DND-41 (cell line): Measurements from ENCODE around the gene ZMYND15.

Experiments
- ATAC-seq: fragments of 200-7000 bp; cut with Tn5 transposase; 3 replicates; pipeline ENCODE4 v1.9.1; 2021; ENCODE audit warnings: low read depth; ENCODE audit not compliant: insufficient read depth
- DNase-seq: peaks from one replicate; pipeline ENCODE4 v3.0.0-alpha.2; 2020
- H2AFZ ChIP-seq: 2 replicates; pipeline ENCODE4 v1.6.0; 2012; ENCODE audit warnings: low read depth, low read length
- H3K27ac ChIP-seq: 2 replicates; pipeline ENCODE4 v1.5.1; 2012; ENCODE audit warnings: low read length, inconsistent platforms
- H3K27me3 ChIP-seq: fragments of 200-600 bp; sonication (generic); 2 replicates; pipeline ENCODE4 v1.6.0; 2012; ENCODE audit warnings: low read length, mild to moderate bottlenecking, inconsistent platforms; ENCODE audit not compliant: insufficient read depth, poor library complexity
- H3K36me3 ChIP-seq: 2 replicates; pipeline ENCODE4 v1.5.1; 2012; ENCODE audit warnings: low read length, inconsistent platforms; ENCODE audit not compliant: insufficient read depth
- H3K4me1 ChIP-seq: 2 replicates; pipeline ENCODE4 v1.5.1; 2012; ENCODE audit warnings: mild to moderate bottlenecking, low read length; ENCODE audit not compliant: insufficient read depth
- H3K4me2 ChIP-seq: 2 replicates; pipeline ENCODE4 v1.6.0; 2012; ENCODE audit warnings: mild to moderate bottlenecking, moderate library complexity, low read length, inconsistent platforms; ENCODE audit not compliant: insufficient read depth
- H3K4me3 ChIP-seq, 2 experiments: fragments of 200-600 bp in 1 of 2; shearing (Covaris generic) in 1 of 2; 2 replicates each; pipeline ENCODE4 v1.5.1; 2012 to 2016; ENCODE audit warnings: inconsistent platforms in 2 of 2, low read length in 2 of 2, mild to moderate bottlenecking in 2 of 2, low read depth in 1 of 2, moderate library complexity in 1 of 2
- H3K79me2 ChIP-seq: 2 replicates; pipeline ENCODE4 v1.6.0; 2012; ENCODE audit warnings: low read length, inconsistent platforms; ENCODE audit not compliant: insufficient read depth
- H3K9ac ChIP-seq: 2 replicates; pipeline ENCODE4 v1.6.0; 2012; ENCODE audit warnings: low read depth, mild to moderate bottlenecking, inconsistent platforms, low read length, moderate library complexity
- H3K9me3 ChIP-seq: 2 replicates; pipeline ENCODE4 v1.5.1; 2012; ENCODE audit warnings: low read length, moderate library complexity, mild to moderate bottlenecking, inconsistent platforms; ENCODE audit not compliant: insufficient read depth, severe bottlenecking
- H4K20me1 ChIP-seq: 2 replicates; pipeline ENCODE4 v1.6.0; 2012; ENCODE audit warnings: low read length; ENCODE audit not compliant: insufficient read depth
- CTCF ChIP-seq: IDR thresholded peaks from 2 replicates; pipeline ENCODE4 v1.5.1; 2012; ENCODE audit warnings: borderline replicate concordance, low read length, moderate library complexity, mild to moderate bottlenecking; ENCODE audit not compliant: poor library complexity, severe bottlenecking; ENCODE audit errors: extremely low read depth
- EZH2 ChIP-seq: IDR thresholded peaks from 3 replicates; pipeline ENCODE4 v1.6.1; 2012; ENCODE audit warnings: borderline replicate concordance, low read depth, mild to moderate bottlenecking, moderate library complexity, low read length, inconsistent platforms; ENCODE audit not compliant: severe bottlenecking

The ZMYND15 gene

GRCh38 chr17:4740025-4740351 is 355 bp downstream of the ZMYND15 start:
- H3K4me2 ChIP-seq, result peak overlapping the region; percentile 71
- no peaks in the 10 kb centered on the region for H3K36me3 ChIP-seq
- no peak for TF ChIP-seq EZH2
- no peak overlapping the region for H2AFZ ChIP-seq
- ATAC-seq, result no peak
- H3K9me3 ChIP-seq, result no peaks in the 10 kb centered on the region
- H3K27ac ChIP-seq, result no peak overlapping the region
- no peaks in the 10 kb centered on the region for H3K79me2 ChIP-seq
- H3K4me3 ChIP-seq, result peak overlapping the region in 1 of 2 experiments; percentile 54; a peak in 1 of 4 replicates
- peaks cover 7% of the 10 kb centered on the region for H3K4me1 ChIP-seq
- peaks cover 4% of the 10 kb centered on the region; the same call in 1 of the 2 replicates for H4K20me1 ChIP-seq
- no peak for DNase-seq
- peaks cover 43% of the 10 kb centered on the region for H3K27me3 ChIP-seq
- H3K9ac ChIP-seq, result peak overlapping the region; percentile 48; the same call in 1 of the 2 replicates

GRCh38 chr17:4740584-4740983 is 951 bp downstream of the ZMYND15 start:
- H3K9ac ChIP-seq, result no peak overlapping the region
- TF ChIP-seq CTCF, result no peak
- TF ChIP-seq EZH2, result no peak
- H2AFZ ChIP-seq, result no peak overlapping the region
- H4K20me1 ChIP-seq, result peaks cover 4% of the 10 kb centered on the region; the same call in 1 of the 2 replicates
- no peak overlapping the region for H3K27ac ChIP-seq
- H3K4me2 ChIP-seq, result no peak overlapping the region
- H3K79me2 ChIP-seq, result no peaks in the 10 kb centered on the region
- peaks cover 43% of the 10 kb centered on the region for H3K27me3 ChIP-seq
- no peaks in the 10 kb centered on the region for H3K9me3 ChIP-seq
- ATAC-seq (no peak), DNase-seq (no peak)
- no peak overlapping the region for H3K4me3 ChIP-seq
- H3K36me3 ChIP-seq, result no peaks in the 10 kb centered on the region
- H3K4me1 ChIP-seq, result peaks cover 7% of the 10 kb centered on the region

GRCh38 chr17:4741544-4741943 is 1.9 kb downstream of the ZMYND15 start:
- no peak for DNase-seq
- no peak overlapping the region for H2AFZ ChIP-seq
- H3K27me3 ChIP-seq, result peaks cover 46% of the 10 kb centered on the region
- H4K20me1 ChIP-seq, result peaks cover 4% of the 10 kb centered on the region; the same call in 1 of the 2 replicates
- no peaks in the 10 kb centered on the region for H3K36me3 ChIP-seq
- H3K9ac ChIP-seq, result no peak overlapping the region
- no peak overlapping the region for H3K27ac ChIP-seq
- no peak for TF ChIP-seq EZH2
- TF ChIP-seq CTCF, result no peak
- no peaks in the 10 kb centered on the region for H3K79me2 ChIP-seq
- H3K9me3 ChIP-seq, result no peaks in the 10 kb centered on the region
- H3K4me2 ChIP-seq, result no peak overlapping the region
- H3K4me3 ChIP-seq, result no peak overlapping the region
- peaks cover 7% of the 10 kb centered on the region for H3K4me1 ChIP-seq
- no peak for ATAC-seq

GRCh38 chr17:4742133-4742532 is 2.5 kb downstream of the ZMYND15 start:
- Histone ChIP-seq H3K4me1 (peaks cover 7% of the 10 kb centered on the region), H3K9me3 (no peaks in the 10 kb centered on the region), H3K4me2 (no peak overlapping the region), H3K79me2 (no peaks in the 10 kb centered on the region), H4K20me1 (peaks cover 4% of the 10 kb centered on the region; the same call in 1 of the 2 replicates), H3K36me3 (no peaks in the 10 kb centered on the region), H3K4me3 (no peak overlapping the region), H2AFZ (no peak overlapping the region), H3K9ac (no peak overlapping the region), H3K27ac (no peak overlapping the region), H3K27me3 (peaks cover 46% of the 10 kb centered on the region)
- ATAC-seq (no peak), DNase-seq (no peak)
- TF ChIP-seq CTCF (no peak), EZH2 (no peak)
